ENCODE measurements around the gene NDUFS6.

DNA sequence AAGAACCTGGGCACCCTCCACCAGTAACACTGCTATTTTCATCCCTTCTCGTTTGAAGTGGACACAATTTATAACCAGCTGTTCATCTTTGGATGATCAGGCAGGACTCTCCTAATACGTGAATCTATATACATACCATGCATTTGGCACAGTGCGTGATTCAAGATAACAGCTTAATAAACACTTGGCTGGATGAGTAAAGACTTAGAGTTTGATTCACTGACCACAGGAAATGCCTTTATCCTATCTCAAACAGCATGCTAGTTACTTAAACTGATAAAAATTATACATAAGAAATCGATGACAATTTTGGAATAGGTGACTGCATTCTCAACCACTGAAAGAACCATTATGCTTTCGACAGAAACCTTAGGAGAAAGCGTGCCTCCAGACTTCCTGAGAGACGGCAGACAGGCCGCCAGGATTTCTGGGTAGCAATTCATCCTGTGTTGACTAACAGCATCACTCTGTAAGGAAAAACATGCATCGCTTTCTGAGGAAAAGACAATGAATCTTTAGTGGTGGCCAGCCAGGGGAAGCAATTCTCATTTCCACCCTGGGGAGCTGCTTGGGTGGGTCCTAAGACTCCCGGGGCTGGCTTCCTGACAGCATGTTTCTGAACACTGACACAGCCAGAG is 11.3 kb upstream of the NDUFS6 start:
- no peak for TF ChIP-seq CTCF (IDR thresholded peaks at IDR 0.05; ENCODE audit: low read depth, low read length, poor library complexity, severe bottlenecking)
- TF ChIP-seq EZH2phosphoT487 (IDR thresholded peaks at IDR 0.05; ENCODE audit: borderline replicate concordance, low read length), result no peak

All from DOHH2 (cell line).